Daoy (cell line): Measurements from ENCODE around the gene EZR. TPM values are rescaled to one million over a fixed set of nuclear protein-coding genes. Genes with fewer than 3 reads are reported as not detected.

Experiments used
- DNase-seq: peaks from one replicate; pipeline ENCODE4 v3.0.0-alpha.2; 2015; ENCODE audit warnings: low read depth
- total RNA-seq: library from RNA; depleted of rRNA; stranded (reverse); fragments of >200 nt; shearing (Covaris generic); gene quantifications from 2 replicates; pipeline ENCODE4 v1.2.3, GENCODE V29; 2014

Gene EZR
- total RNA-seq, 1 experiment from 2014 or later, result 325 TPM

- no peak for DNase-seq
Observed at GRCh38 chr6:158776737-158777136, 42.4 kb downstream of the EZR start.

GRCh38 chr6:158775832-158776231, 43.3 kb downstream of the EZR start:
- no peak for DNase-seq

- DNase-seq, result no peak
Observed at GRCh38 chr6:158774717-158775449, 44.3 kb downstream of the EZR start.

- DNase-seq, result no peak
Observed at GRCh38 chr6:158773581-158774449, 45.4 kb downstream of the EZR start.

GRCh38 chr6:158772851-158773371, 46.3 kb downstream of the EZR start:
- no peak for DNase-seq

- DNase-seq, result no peak
Observed at GRCh38 chr6:158772172-158772571, 47.0 kb downstream of the EZR start.

- no peak for DNase-seq
Observed at GRCh38 chr6:158771399-158772152, 47.6 kb downstream of the EZR start.

- no peak for DNase-seq
Observed at GRCh38 chr6:158770533-158771330, 48.4 kb downstream of the EZR start.

- DNase-seq, result no peak
Observed at GRCh38 chr6:158769771-158770432, 49.3 kb downstream of the EZR start.

- no peak for DNase-seq
Observed at GRCh38 chr6:158769234-158769770, 49.9 kb downstream of the EZR start.

GRCh38 chr6:158768436-158768835, 50.7 kb downstream of the EZR start:
- no peak for DNase-seq

- DNase-seq, result no peak
Observed at GRCh38 chr6:158767709-158768108, 51.5 kb downstream of the EZR start.

GRCh38 chr6:158766621-158767455, 52.3 kb downstream of the EZR start:
- DNase-seq, result no peak

- no peak for DNase-seq
Observed at GRCh38 chr6:158765499-158766068, 53.6 kb downstream of the EZR start.

GRCh38 chr6:158764926-158765325, 54.2 kb downstream of the EZR start:
- DNase-seq, result no peak

- DNase-seq, result no peak
Observed at GRCh38 chr6:158764183-158764849, 54.9 kb downstream of the EZR start.

- no peak for DNase-seq
Observed at GRCh38 chr6:158763434-158764182, 55.6 kb downstream of the EZR start.
